ENCODE results near the gene CELF4. TPM values are rescaled to one million over a fixed set of nuclear protein-coding genes. Genes with fewer than 3 reads are reported as not detected.
A peak's percentile ranks its signal among the peaks of the same experiment; 100 is the strongest.

Gene CELF4
- total RNA-seq, 2 donors from 2014 or later, result 3.3 to 4.7 TPM

- Histone ChIP-seq H3K36me3 (replicated peaks in 1 of 2; ENCODE audit: insufficient read depth in 1 of 2, low read depth in 2 of 2) (no peaks in the 10 kb centered on the region), H3K27ac (no peak overlapping the region), H3K9me3 (no peaks in the 10 kb centered on the region), H3K4me1 (no peaks in the 10 kb centered on the region), H3K27me3 (no peaks in the 10 kb centered on the region), H3K4me3 (no peak overlapping the region)
- DNase-seq (no peak), ATAC-seq (no peak)
- no peak for TF ChIP-seq POLR2A (IDR thresholded peaks at IDR 0.05)
- intact Hi-C loops (cut with DNase I), result no loop called here
Observed at GRCh38 chr18:37380546-37381110, 185.0 kb downstream of the CELF4 start.

GRCh38 chr18:37378336-37379010 is 187.1 kb downstream of the CELF4 start:
- no peaks in the 10 kb centered on the region for H3K4me1 ChIP-seq
- no peak for ATAC-seq
- H3K27me3 ChIP-seq, result no peaks in the 10 kb centered on the region
- H3K27ac ChIP-seq, result no peak overlapping the region
- intact Hi-C loops (cut with DNase I), result no loop called here
- WGBS, 2 donors, result 50 to 64% methylated on average over 11 of the region's 11 CpGs
- H3K36me3 ChIP-seq (replicated peaks in 1 of 2; ENCODE audit: insufficient read depth in 1 of 2, low read depth in 2 of 2), result no peaks in the 10 kb centered on the region
- DNase-seq, result no peak
- H3K4me3 ChIP-seq, result no peak overlapping the region
- no peak for TF ChIP-seq CTCF (IDR thresholded peaks at IDR 0.05)
- TF ChIP-seq POLR2A (IDR thresholded peaks at IDR 0.05), result no peak
- H3K9me3 ChIP-seq, result no peaks in the 10 kb centered on the region

- WGBS, 2 donors, result 53 to 59% methylated on average over 7 of the region's 7 CpGs
- Histone ChIP-seq H3K4me1 (no peaks in the 10 kb centered on the region), H3K27me3 (no peaks in the 10 kb centered on the region), H3K27ac (no peak overlapping the region), H3K36me3 (replicated peaks in 1 of 2; ENCODE audit: insufficient read depth in 1 of 2, low read depth in 2 of 2) (no peaks in the 10 kb centered on the region), H3K4me3 (no peak overlapping the region), H3K9me3 (no peaks in the 10 kb centered on the region)
- intact Hi-C loops (cut with DNase I), result no loop called here
- no peak for TF ChIP-seq POLR2A (IDR thresholded peaks at IDR 0.05)
- TF ChIP-seq CTCF (IDR thresholded peaks at IDR 0.05), result no peak
- ATAC-seq (no peak), DNase-seq (no peak)
Observed at GRCh38 chr18:37375181-37375580, 190.4 kb downstream of the CELF4 start.

- H3K9me3 ChIP-seq, result no peaks in the 10 kb centered on the region
- DNase-seq (no peak), ATAC-seq (no peak)
- intact Hi-C loops (cut with DNase I), result no loop called here
- 46 to 48% methylated on average over 6 to 10 of the region's 10 CpGs for WGBS, 2 donors
- H3K27me3 ChIP-seq, result no peaks in the 10 kb centered on the region
- H3K4me3 ChIP-seq, result no peak overlapping the region
- no peak for TF ChIP-seq POLR2A (IDR thresholded peaks at IDR 0.05)
- no peak for TF ChIP-seq CTCF (IDR thresholded peaks at IDR 0.05)
- H3K4me1 ChIP-seq, result peaks cover 10% of the 10 kb centered on the region
- H3K36me3 ChIP-seq (replicated peaks in 1 of 2; ENCODE audit: insufficient read depth in 1 of 2, low read depth in 2 of 2), result no peaks in the 10 kb centered on the region
- no peak overlapping the region for H3K27ac ChIP-seq
Observed at GRCh38 chr18:37368110-37368954, 197.3 kb downstream of the CELF4 start.

GRCh38 chr18:37364237-37364636 is 201.4 kb downstream of the CELF4 start:
- Histone ChIP-seq H3K27me3 (peaks cover 0 to 8% of the 10 kb centered on the region in 2 donors), H3K27ac (no peak overlapping the region), H3K4me1 (peaks cover 10% of the 10 kb centered on the region), H3K9me3 (no peaks in the 10 kb centered on the region), H3K4me3 (no peak overlapping the region), H3K36me3 (replicated peaks in 1 of 2; ENCODE audit: insufficient read depth in 1 of 2, low read depth in 2 of 2) (no peaks in the 10 kb centered on the region)
- intact Hi-C loops (cut with DNase I), result no loop called here
- ATAC-seq (peak; percentile 69), DNase-seq (peak; percentile 57 to 77 (median 64))
- 53 to 54% methylated on average over 2 of the region's 2 CpGs for WGBS, 2 donors
- no peak for TF ChIP-seq POLR2A (IDR thresholded peaks at IDR 0.05)

Measured in body of pancreas (tissue), 4 donors.